HG03520 (cell line): Measurements from ENCODE around the gene LRRC4B.

ENCODE experiments used
- ATAC-seq: cut with Tn5 transposase; IDR thresholded peaks from one replicate; pipeline ENCODE4 v1.9.1; 2021; ENCODE audit warnings: mild to moderate bottlenecking, moderate library complexity; ENCODE audit not compliant: unreplicated experiment

Gene LRRC4B

GRCh38 chr19:50509366-50509765, 58.9 kb downstream of the LRRC4B start:
- ATAC-seq, result no peak

GRCh38 chr19:50508843-50509190, 59.4 kb downstream of the LRRC4B start:
- no peak for ATAC-seq

GRCh38 chr19:50507376-50507775, 60.9 kb downstream of the LRRC4B start:
- no peak for ATAC-seq

GRCh38 chr19:50506700-50507099, 61.5 kb downstream of the LRRC4B start:
- no peak for ATAC-seq

- no peak for ATAC-seq
Observed at GRCh38 chr19:50505856-50506611, 62.2 kb downstream of the LRRC4B start.

GRCh38 chr19:50501568-50502475, 66.4 kb downstream of the LRRC4B start:
- no peak for ATAC-seq

GRCh38 chr19:50501186-50501567, 67.1 kb downstream of the LRRC4B start:
- ATAC-seq, result no peak

GRCh38 chr19:50500753-50501151, 67.5 kb downstream of the LRRC4B start:
- no peak for ATAC-seq

- no peak for ATAC-seq
Observed at GRCh38 chr19:50500060-50500752, 68.0 kb downstream of the LRRC4B start.

GRCh38 chr19:50498219-50499056, 69.8 kb downstream of the LRRC4B start:
- ATAC-seq, result no peak

- no peak for ATAC-seq
Observed at GRCh38 chr19:50497022-50497405, 71.2 kb downstream of the LRRC4B start.

- no peak for ATAC-seq
Observed at GRCh38 chr19:50496189-50497021, 71.8 kb downstream of the LRRC4B start.

- no peak for ATAC-seq
Observed at GRCh38 chr19:50495020-50495531, 73.2 kb downstream of the LRRC4B start.

GRCh38 chr19:50494186-50495019, 73.8 kb downstream of the LRRC4B start:
- no peak for ATAC-seq

- ATAC-seq, result no peak
Observed at GRCh38 chr19:50493171-50493570, 75.1 kb downstream of the LRRC4B start.

GRCh38 chr19:50492303-50493052, 75.8 kb downstream of the LRRC4B start:
- ATAC-seq, result no peak

- ATAC-seq, result no peak
Observed at GRCh38 chr19:50490991-50491472, 77.2 kb downstream of the LRRC4B start.

- no peak for ATAC-seq
Observed at GRCh38 chr19:50490411-50490811, 77.8 kb downstream of the LRRC4B start.
